HEK293 (cell line): ENCODE data around the gene ADAMTS2.
A peak's percentile ranks its signal among the peaks of the same experiment; 100 is the strongest.

Experiments used
- CTCF ChIA-PET: fragments of 350-600 bp; formaldehyde crosslinking; extraction: SDS; loops from one replicate; lab custom pipeline; 2021; ENCODE audit warnings: antibody characterized with exemption; lab: Yijun Ruan, JAX
- POLR2A ChIA-PET: fragments of 300-600 bp; formaldehyde crosslinking; extraction: SDS; loops from one replicate; lab custom pipeline; 2020; ENCODE audit warnings: antibody characterized with exemption, inconsistent platforms; lab: Yijun Ruan, JAX
- H3K27ac ChIP-seq: fragments of 200-500 bp; sonication (Bioruptor generic); 2 replicates; pipeline ENCODE4 v1.5.1; 2014; ENCODE audit warnings: low read depth, low read length, control low read depth, inconsistent platforms; ENCODE audit errors: extremely low read depth
- H3K36me3 ChIP-seq, 2 experiments: fragments of 200-500 bp in 1 of 2; sonication (Bioruptor generic) in 1 of 2; 1 replicate in 1 of 2; 2 replicates in 1 of 2; pipeline ENCODE4 v1.5.1; 2014 to 2017; ENCODE audit warnings: inconsistent platforms in 2 of 2, low read length in 2 of 2; ENCODE audit not compliant: control insufficient read depth in 2 of 2, insufficient read depth in 1 of 2
- H3K4me1 ChIP-seq: fragments of 200-500 bp; sonication (Bioruptor generic); 2 replicates; pipeline ENCODE4 v1.5.1; 2014; ENCODE audit warnings: mild to moderate bottlenecking, low read length, inconsistent platforms; ENCODE audit not compliant: control insufficient read depth, insufficient read depth
- H3K4me3 ChIP-seq: 2 replicates; pipeline ENCODE4 v1.5.1; 2011; ENCODE audit warnings: low read depth, mild to moderate bottlenecking, control low read depth, low read length, moderate library complexity
- H3K9me3 ChIP-seq: fragments of 200-500 bp; sonication (Bioruptor generic); 2 replicates; pipeline ENCODE4 v1.5.1; 2014; ENCODE audit warnings: low read depth, low read length, inconsistent platforms; ENCODE audit not compliant: control insufficient read depth, insufficient read depth
- GLIS1 ChIP-seq: fragments of 450-650 bp; formaldehyde crosslinking; IDR thresholded peaks from 2 replicates; pipeline ENCODE4 v1.5.1; 2016; ENCODE audit warnings: missing biosample characterization, missing genetic modification characterization
- HOXA7 ChIP-seq: sonication (generic); formaldehyde crosslinking; IDR thresholded peaks from 2 replicates; pipeline ENCODE4 v1.8.1; 2022; ENCODE audit warnings: missing genetic modification reagents, borderline replicate concordance
- KLF7 ChIP-seq: fragments of 450-650 bp; formaldehyde crosslinking; IDR thresholded peaks from 2 replicates; pipeline ENCODE4 v1.5.1; 2016; ENCODE audit warnings: missing biosample characterization, missing genetic modification characterization, borderline replicate concordance
- ZBTB1 ChIP-seq: fragments of 450-650 bp; formaldehyde crosslinking; IDR thresholded peaks from 2 replicates; pipeline ENCODE4 v1.5.1; 2016; ENCODE audit warnings: missing biosample characterization, missing genetic modification characterization
- ZFHX2 ChIP-seq: fragments of 450-650 bp; formaldehyde crosslinking; conservative IDR thresholded peaks from 2 replicates; pipeline ENCODE4 v1.5.1; 2016; ENCODE audit warnings: missing biosample characterization, missing genetic modification characterization
- ZIC2 ChIP-seq: fragments of 450-650 bp; formaldehyde crosslinking; IDR thresholded peaks from 2 replicates; pipeline ENCODE4 v1.5.1; 2016; ENCODE audit warnings: missing biosample characterization, missing genetic modification characterization
- ZNF221 ChIP-seq: fragments of 450-650 bp; formaldehyde crosslinking; IDR thresholded peaks from 2 replicates; pipeline ENCODE4 v1.5.1; 2017; ENCODE audit warnings: missing biosample characterization, missing genetic modification characterization, borderline replicate concordance
- ZNF266 ChIP-seq: fragments of 450-650 bp; formaldehyde crosslinking; IDR thresholded peaks from 2 replicates; pipeline ENCODE4 v1.5.1; 2016; ENCODE audit warnings: missing biosample characterization, missing genetic modification characterization, low read depth
- ZNF324 ChIP-seq: fragments of 450-650 bp; formaldehyde crosslinking; IDR thresholded peaks from 2 replicates; pipeline ENCODE4 v1.5.1; 2016; ENCODE audit warnings: missing biosample characterization, missing genetic modification characterization
- ZNF394 ChIP-seq: fragments of 450-650 bp; formaldehyde crosslinking; IDR thresholded peaks from 2 replicates; pipeline ENCODE4 v1.5.1; 2016; ENCODE audit warnings: missing biosample characterization, missing genetic modification characterization, mild to moderate bottlenecking, moderate library complexity, borderline replicate concordance
- ZNF521 ChIP-seq: fragments of 450-650 bp; formaldehyde crosslinking; IDR thresholded peaks from 2 replicates; pipeline ENCODE4 v1.5.1; 2017; ENCODE audit warnings: missing biosample characterization, mild to moderate bottlenecking, missing genetic modification characterization
- ZNF596 ChIP-seq: fragments of 450-650 bp; IDR thresholded peaks from 2 replicates; pipeline ENCODE4 v1.5.0; 2018; ENCODE audit warnings: missing biosample characterization, mild to moderate bottlenecking, missing genetic modification characterization, moderate library complexity
- ZNF658 ChIP-seq: fragments of 450-650 bp; formaldehyde crosslinking; IDR thresholded peaks from 2 replicates; pipeline ENCODE4; 2016; ENCODE audit warnings: missing biosample characterization, missing genetic modification characterization
- ZNF792 ChIP-seq: fragments of 450-650 bp; formaldehyde crosslinking; IDR thresholded peaks from 2 replicates; pipeline ENCODE4 v1.5.1; 2016; ENCODE audit warnings: missing biosample characterization, missing genetic modification characterization
- ZSCAN23 ChIP-seq: fragments of 450-650 bp; formaldehyde crosslinking; IDR thresholded peaks from 2 replicates; pipeline ENCODE4 v1.5.1; 2016; ENCODE audit warnings: missing biosample characterization, missing genetic modification characterization
- TF ChIP-seq, protein P1 (sequence below): fragments of 450-650 bp; formaldehyde crosslinking; IDR thresholded peaks from 2 replicates; pipeline ENCODE4 v1.5.1; 2016; ENCODE audit warnings: missing biosample characterization, missing genetic modification characterization
- TF ChIP-seq, protein P2 (sequence below): fragments of 450-650 bp; formaldehyde crosslinking; IDR thresholded peaks from 2 replicates; pipeline ENCODE4 v1.5.1; 2017; ENCODE audit warnings: missing biosample characterization, mild to moderate bottlenecking, missing genetic modification characterization, moderate library complexity
- TF ChIP-seq, protein P3 (sequence below): fragments of 450-650 bp; formaldehyde crosslinking; IDR thresholded peaks from 2 replicates; pipeline ENCODE4 v1.5.1; 2016; ENCODE audit warnings: missing biosample characterization, missing genetic modification characterization

ADAMTS2 gene

DNA sequence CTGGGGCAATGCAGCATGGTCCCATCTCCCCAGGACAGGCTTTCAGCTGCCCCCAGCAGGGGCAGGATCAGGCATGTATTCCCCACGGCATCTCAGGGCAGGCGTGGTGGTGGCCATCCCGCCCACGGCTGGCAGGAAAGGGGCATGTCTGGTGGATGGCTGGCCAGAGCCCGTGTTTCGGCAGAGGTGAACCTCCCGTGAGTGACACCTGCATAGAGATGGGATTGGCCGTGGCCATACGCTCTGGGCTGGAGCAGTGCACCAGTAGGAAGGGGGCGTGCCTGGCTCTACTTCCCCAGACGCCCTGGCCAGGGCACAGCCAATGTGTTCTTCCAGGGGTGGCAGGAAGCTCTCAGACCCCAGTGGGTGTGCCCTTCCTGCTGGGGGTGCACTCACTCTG lies 146.0 kb downstream of the ADAMTS2 start (continued):
- TF ChIP-seq ZNF521 (tag by site-specific recombination): no peak
- no peak for TF ChIP-seq KLF7 (tag by site-specific recombination)

DNA sequence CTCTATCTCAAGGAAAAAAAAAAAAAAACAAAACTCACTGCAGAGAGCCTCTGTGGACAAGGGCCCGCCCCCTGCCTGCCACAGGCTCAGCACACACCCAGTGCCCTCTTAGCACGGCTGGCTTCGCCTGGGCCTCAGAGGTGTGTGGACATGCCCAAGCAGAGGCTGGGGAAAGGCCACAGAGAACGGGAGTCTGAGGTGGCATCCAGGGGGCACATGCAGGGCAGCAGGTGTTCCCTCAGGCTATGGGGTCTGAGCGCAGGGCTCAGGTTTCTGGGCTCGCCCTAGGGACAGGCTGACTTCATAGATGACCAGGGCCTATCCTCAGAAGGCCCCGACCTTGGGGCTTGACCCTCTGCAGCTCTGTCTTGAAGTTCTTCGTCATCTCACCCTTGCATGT lies 146.4 kb downstream of the ADAMTS2 start:
- CTCF ChIA-PET: no interaction called here
- TF ChIP-seq ZNF596 (no peak), ZNF221 (tag by site-specific recombination) (no peak)
- TF ChIP-seq, protein P1, sequence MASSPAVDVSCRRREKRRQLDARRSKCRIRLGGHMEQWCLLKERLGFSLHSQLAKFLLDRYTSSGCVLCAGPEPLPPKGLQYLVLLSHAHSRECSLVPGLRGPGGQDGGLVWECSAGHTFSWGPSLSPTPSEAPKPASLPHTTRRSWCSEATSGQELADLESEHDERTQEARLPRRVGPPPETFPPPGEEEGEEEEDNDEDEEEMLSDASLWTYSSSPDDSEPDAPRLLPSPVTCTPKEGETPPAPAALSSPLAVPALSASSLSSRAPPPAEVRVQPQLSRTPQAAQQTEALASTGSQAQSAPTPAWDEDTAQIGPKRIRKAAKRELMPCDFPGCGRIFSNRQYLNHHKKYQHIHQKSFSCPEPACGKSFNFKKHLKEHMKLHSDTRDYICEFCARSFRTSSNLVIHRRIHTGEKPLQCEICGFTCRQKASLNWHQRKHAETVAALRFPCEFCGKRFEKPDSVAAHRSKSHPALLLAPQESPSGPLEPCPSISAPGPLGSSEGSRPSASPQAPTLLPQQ (tag by site-specific recombination): no peak
- TF ChIP-seq, all 188 proteins: peak for 0
- POLR2A ChIA-PET: no interaction called here
- Histone ChIP-seq H3K36me3 (no peaks in the 10 kb centered on the region), H3K27ac (no peak overlapping the region), H3K4me1 (no peaks in the 10 kb centered on the region), H3K9me3 (no peaks in the 10 kb centered on the region), H3K4me3 (no peak overlapping the region)

DNA sequence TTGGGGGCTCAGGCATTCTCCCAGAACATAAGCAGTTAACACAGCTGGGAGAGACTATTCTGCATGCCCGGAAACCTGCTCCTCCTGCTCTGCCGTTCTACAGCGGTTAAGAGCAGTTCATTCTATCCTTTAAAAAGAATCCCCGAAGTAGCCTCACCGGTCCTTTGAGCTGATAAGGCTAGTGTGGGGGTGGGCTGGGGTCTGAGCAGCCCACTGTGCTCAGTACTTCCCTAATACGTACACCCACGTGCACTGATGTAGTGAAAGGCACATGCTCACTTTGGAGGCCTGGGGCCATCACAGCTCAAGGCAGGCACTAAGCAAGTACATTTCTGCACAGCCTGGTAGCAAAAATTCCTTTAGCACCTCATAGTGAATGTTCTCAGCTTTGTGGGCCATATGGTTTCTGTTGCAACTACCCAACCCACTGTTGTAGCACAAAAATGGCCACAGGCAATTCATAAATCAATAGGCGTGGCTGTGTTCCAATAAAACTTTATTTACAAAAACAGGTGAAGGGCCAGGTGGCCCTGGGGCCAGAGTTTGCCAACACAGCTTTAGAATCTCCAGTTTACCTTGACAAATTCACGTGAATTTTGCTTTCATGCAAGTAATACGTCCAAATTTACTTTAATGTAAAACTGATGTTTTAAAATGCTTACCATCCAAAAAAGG lies 148.7 kb downstream of the ADAMTS2 start:
- ChIA-PET CTCF (interaction anchor here (0.6 kb wide), 1 partner anchor 261 kb away, joined by 3 read pairs; no protein-coding TSS in a partner anchor), POLR2A (no interaction called here)
- no peaks in the 10 kb centered on the region for H3K9me3 ChIP-seq
- no peaks in the 10 kb centered on the region for H3K4me1 ChIP-seq
- H3K36me3 ChIP-seq: no peaks in the 10 kb centered on the region
- no peak overlapping the region for H3K27ac ChIP-seq
- 0 out of 2 replicates have a peak, but pooled peaks have one; percentile 10 for TF ChIP-seq ZFHX2 (tag by site-specific recombination)
- no peak for TF ChIP-seq ZBTB1 (tag by site-specific recombination)
- no peak for TF ChIP-seq ZNF266 (tag by site-specific recombination)
- TF ChIP-seq, protein P2, sequence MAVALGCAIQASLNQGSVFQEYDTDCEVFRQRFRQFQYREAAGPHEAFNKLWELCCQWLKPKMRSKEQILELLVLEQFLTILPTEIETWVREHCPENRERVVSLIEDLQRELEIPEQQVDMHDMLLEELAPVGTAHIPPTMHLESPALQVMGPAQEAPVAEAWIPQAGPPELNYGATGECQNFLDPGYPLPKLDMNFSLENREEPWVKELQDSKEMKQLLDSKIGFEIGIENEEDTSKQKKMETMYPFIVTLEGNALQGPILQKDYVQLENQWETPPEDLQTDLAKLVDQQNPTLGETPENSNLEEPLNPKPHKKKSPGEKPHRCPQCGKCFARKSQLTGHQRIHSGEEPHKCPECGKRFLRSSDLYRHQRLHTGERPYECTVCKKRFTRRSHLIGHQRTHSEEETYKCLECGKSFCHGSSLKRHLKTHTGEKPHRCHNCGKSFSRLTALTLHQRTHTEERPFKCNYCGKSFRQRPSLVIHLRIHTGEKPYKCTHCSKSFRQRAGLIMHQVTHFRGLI: no peak
- no peak for TF ChIP-seq GLIS1 (tag by site-specific recombination)
- TF ChIP-seq ZSCAN23 (tag by site-specific recombination): no peak
- no peak for TF ChIP-seq ZNF324 (tag by site-specific recombination)
- H3K4me3 ChIP-seq: no peak overlapping the region

DNA sequence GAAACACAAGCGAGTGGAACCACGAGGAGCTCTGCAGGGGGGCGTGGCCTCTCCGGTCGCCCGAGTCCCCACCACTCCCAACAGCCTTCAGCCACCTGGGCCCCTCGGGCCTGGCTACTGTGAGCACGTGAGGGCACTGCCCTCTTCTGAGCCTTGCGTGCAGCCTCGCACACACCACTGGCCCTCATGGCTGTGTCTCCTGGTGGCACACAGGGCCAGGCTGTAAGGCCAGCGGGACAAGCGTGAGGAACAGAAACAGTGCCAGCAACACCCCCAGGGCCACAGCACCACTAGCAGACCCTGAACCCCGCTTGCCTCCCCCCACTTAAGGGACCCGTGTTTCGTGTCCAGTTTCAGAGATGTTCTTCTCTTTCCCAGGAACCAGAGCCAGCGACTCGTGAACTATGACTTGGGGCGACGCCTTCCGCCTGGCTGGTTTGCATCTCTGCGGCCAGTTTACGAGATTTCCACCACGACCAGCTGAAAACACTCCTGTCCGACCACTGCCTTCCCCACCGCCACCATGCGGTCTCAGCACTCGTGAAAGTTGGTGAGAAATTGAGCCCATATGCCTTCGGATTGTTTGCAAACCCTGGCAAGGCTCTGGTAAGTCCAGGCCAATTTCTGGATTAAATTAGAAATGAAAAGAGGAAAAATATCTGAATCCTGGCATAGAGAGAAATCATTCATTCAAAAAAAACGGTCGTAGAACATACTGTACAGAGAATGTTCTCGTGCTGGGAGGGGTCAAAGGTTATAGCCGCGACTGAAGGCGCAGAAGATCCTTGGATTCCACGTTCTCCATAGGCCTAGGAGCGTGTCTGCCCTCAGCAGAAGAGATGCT lies 149.5 kb downstream of the ADAMTS2 start:
- Histone ChIP-seq H3K36me3 (no peaks in the 10 kb centered on the region), H3K4me1 (no peaks in the 10 kb centered on the region), H3K27ac (no peak overlapping the region), H3K9me3 (no peaks in the 10 kb centered on the region), H3K4me3 (no peak overlapping the region)
- CTCF ChIA-PET: interaction anchor here (0.6 kb wide), 1 partner anchor 261 kb away, joined by 3 read pairs; no protein-coding TSS in a partner anchor
- POLR2A ChIA-PET: no interaction called here
- TF ChIP-seq ZNF658 (tag by site-specific recombination): no peak
- TF ChIP-seq, protein P3, sequence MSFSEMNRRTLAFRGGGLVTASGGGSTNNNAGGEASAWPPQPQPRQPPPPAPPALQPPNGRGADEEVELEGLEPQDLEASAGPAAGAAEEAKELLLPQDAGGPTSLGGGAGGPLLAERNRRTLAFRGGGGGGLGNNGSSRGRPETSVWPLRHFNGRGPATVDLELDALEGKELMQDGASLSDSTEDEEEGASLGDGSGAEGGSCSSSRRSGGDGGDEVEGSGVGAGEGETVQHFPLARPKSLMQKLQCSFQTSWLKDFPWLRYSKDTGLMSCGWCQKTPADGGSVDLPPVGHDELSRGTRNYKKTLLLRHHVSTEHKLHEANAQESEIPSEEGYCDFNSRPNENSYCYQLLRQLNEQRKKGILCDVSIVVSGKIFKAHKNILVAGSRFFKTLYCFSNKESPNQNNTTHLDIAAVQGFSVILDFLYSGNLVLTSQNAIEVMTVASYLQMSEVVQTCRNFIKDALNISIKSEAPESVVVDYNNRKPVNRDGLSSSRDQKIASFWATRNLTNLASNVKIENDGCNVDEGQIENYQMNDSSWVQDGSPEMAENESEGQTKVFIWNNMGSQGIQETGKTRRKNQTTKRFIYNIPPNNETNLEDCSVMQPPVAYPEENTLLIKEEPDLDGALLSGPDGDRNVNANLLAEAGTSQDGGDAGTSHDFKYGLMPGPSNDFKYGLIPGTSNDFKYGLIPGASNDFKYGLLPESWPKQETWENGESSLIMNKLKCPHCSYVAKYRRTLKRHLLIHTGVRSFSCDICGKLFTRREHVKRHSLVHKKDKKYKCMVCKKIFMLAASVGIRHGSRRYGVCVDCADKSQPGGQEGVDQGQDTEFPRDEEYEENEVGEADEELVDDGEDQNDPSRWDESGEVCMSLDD (tag by site-specific recombination): no peak
- no peak for TF ChIP-seq ZIC2 (tag by site-specific recombination)
- TF ChIP-seq HOXA7 (CRISPR knock-in tag): no peak
- no peak for TF ChIP-seq ZNF792 (tag by site-specific recombination)
- no peak for TF ChIP-seq ZNF394 (tag by site-specific recombination)
